HG03565 (cell line): Measurements from ENCODE around the gene CBX8.

ENCODE experiments used
- ATAC-seq: cut with Tn5 transposase; IDR thresholded peaks from one replicate; pipeline ENCODE4 v1.9.1; 2021; ENCODE audit warnings: mild to moderate bottlenecking, moderate library complexity; ENCODE audit not compliant: unreplicated experiment

CBX8 gene

GRCh38 chr17:79835953-79836509, 39.2 kb upstream of the CBX8 start:
- no peak for ATAC-seq

GRCh38 chr17:79835470-79835899, 38.6 kb upstream of the CBX8 start:
- no peak for ATAC-seq

- no peak for ATAC-seq
Observed at GRCh38 chr17:79834565-79835469, 37.9 kb upstream of the CBX8 start.

- no peak for ATAC-seq
Observed at GRCh38 chr17:79833744-79834564, 37.1 kb upstream of the CBX8 start.

GRCh38 chr17:79833110-79833450, 36.2 kb upstream of the CBX8 start:
- no peak for ATAC-seq

GRCh38 chr17:79832218-79833109, 35.6 kb upstream of the CBX8 start:
- ATAC-seq, result no peak

- ATAC-seq, result no peak
Observed at GRCh38 chr17:79831265-79832217, 34.7 kb upstream of the CBX8 start.

GRCh38 chr17:79830763-79831264, 33.9 kb upstream of the CBX8 start:
- no peak for ATAC-seq

- no peak for ATAC-seq
Observed at GRCh38 chr17:79830303-79830702, 33.4 kb upstream of the CBX8 start.

GRCh38 chr17:79829457-79829856, 32.6 kb upstream of the CBX8 start:
- no peak for ATAC-seq

GRCh38 chr17:79829004-79829403, 32.1 kb upstream of the CBX8 start:
- no peak for ATAC-seq

- no peak for ATAC-seq
Observed at GRCh38 chr17:79826841-79827578, 30.1 kb upstream of the CBX8 start.

GRCh38 chr17:79826204-79826680, 29.4 kb upstream of the CBX8 start:
- ATAC-seq, result no peak

- no peak for ATAC-seq
Observed at GRCh38 chr17:79825580-79825921, 28.7 kb upstream of the CBX8 start.

- ATAC-seq, result no peak
Observed at GRCh38 chr17:79824893-79825579, 28.2 kb upstream of the CBX8 start.

- no peak for ATAC-seq
Observed at GRCh38 chr17:79824234-79824633, 27.4 kb upstream of the CBX8 start.

- no peak for ATAC-seq
Observed at GRCh38 chr17:79822583-79823124, 25.8 kb upstream of the CBX8 start.
